ENCODE results near the gene FMOD. TPM values are rescaled to one million over a fixed set of nuclear protein-coding genes. Genes with fewer than 3 reads are reported as not detected.

The FMOD gene
- total RNA-seq, 4 donors from 2014 or later: 67.7 to 173 (median 111) TPM

DNA sequence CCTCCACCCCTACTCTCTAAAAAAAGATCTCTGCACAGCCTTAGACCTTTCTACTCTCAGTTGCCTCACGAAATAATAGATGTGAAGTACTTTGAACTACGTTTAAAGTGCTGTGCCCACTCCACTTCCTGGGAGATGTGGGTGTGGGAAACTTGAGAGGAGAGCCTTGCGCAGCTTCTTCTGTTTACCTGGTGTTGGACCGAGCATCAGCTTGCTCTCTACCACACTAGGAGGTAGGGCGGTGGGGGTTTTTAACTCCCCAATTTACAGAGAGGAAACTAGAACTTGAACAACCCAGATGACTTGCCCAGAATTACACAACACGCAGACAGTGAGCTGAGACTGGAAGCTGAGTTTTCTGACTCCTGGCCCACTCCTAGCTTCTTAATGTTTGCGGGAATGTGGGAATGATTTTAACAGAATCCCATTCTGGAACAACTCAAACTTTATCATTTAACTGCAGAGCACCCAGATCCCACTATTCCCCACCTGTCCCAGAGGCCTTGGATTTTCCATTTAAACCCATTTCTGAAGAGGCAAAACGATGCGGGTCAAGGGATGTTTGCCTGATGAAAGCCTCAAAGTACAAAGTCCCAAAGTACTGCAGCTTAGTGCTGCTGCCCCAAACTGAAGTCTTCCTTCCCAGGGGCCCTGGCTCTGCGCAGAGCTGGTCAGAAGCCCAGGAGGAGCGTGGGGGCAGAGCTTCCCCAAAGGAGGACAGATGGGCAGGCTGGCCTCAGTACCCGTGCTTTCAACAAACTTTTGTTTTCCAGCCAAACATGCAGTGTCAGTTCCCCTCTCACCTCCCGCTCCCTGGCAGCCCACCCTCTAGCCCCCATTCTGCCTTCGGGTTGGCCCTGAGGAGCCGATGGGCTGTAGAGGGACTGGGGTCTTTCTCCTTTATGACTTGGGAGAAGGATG lies 26.6 kb downstream of the FMOD start:
- peaks cover 81 to 89% of the 10 kb centered on the region in 2 donors for H3K4me1 ChIP-seq
- intact Hi-C loops (cut with DNase I): no loop called here
- DNase-seq: peak; percentile 48 to 71

DNA sequence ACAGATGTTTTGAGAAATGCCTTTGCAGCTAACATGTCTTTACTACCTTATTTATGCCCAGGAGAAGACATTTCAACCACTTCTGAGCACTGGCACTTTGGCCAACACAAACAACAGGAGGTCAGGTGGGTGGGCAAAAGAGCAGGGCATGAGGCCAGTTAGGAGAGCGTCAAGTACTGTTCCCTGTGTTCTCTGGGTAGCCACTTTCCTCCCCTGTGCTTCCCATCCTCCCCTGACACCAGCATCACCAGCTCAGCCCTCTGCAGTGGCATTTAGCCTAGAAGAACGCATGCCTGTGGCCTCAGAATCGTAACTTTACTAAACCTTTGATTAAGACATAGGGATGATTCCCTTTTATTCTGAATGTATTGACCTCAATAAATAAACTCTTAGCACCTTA lies 27.3 kb downstream of the FMOD start:
- TF ChIP-seq, protein P1, sequence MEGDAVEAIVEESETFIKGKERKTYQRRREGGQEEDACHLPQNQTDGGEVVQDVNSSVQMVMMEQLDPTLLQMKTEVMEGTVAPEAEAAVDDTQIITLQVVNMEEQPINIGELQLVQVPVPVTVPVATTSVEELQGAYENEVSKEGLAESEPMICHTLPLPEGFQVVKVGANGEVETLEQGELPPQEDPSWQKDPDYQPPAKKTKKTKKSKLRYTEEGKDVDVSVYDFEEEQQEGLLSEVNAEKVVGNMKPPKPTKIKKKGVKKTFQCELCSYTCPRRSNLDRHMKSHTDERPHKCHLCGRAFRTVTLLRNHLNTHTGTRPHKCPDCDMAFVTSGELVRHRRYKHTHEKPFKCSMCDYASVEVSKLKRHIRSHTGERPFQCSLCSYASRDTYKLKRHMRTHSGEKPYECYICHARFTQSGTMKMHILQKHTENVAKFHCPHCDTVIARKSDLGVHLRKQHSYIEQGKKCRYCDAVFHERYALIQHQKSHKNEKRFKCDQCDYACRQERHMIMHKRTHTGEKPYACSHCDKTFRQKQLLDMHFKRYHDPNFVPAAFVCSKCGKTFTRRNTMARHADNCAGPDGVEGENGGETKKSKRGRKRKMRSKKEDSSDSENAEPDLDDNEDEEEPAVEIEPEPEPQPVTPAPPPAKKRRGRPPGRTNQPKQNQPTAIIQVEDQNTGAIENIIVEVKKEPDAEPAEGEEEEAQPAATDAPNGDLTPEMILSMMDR (IDR thresholded peaks at IDR 0.05): no peak
- TF ChIP-seq POLR2A (IDR thresholded peaks at IDR 0.05): peak in 1 of 2 donors; percentile 34
- WGBS, 2 donors: 32 to 35% methylated on average over 3 of the region's 3 CpGs
- H3K4me3 ChIP-seq (replicated peaks in 1 of 3): no peak overlapping the region
- peaks cover 76 to 82% of the 10 kb centered on the region in 2 donors for H3K4me1 ChIP-seq
- no peaks in the 10 kb centered on the region for H3K27me3 ChIP-seq
- intact Hi-C loops (cut with DNase I): no loop called here
- H3K27ac ChIP-seq: peak overlapping the region; percentile 85 to 97 (median 93)
- H3K36me3 ChIP-seq: no peaks in the 10 kb centered on the region
- no peaks in the 10 kb centered on the region for H3K9me3 ChIP-seq
- peak; percentile 74 to 78 for DNase-seq

More for the DNA sequence above, 26.6 kb downstream of the FMOD start:
- Histone ChIP-seq H3K27me3 (no peaks in the 10 kb centered on the region), H3K9me3 (no peaks in the 10 kb centered on the region), H3K4me3 (replicated peaks in 1 of 3) (no peak overlapping the region), H3K27ac (peak overlapping the region; percentile 85 to 97 (median 93)), H3K36me3 (no peaks in the 10 kb centered on the region)
- 38 to 58% methylated on average over 9 to 15 of the region's 15 CpGs for WGBS, 2 donors
- no peak for TF ChIP-seq POLR2A (IDR thresholded peaks at IDR 0.05)
- TF ChIP-seq, protein P1 (IDR thresholded peaks at IDR 0.05): no peak

DNA sequence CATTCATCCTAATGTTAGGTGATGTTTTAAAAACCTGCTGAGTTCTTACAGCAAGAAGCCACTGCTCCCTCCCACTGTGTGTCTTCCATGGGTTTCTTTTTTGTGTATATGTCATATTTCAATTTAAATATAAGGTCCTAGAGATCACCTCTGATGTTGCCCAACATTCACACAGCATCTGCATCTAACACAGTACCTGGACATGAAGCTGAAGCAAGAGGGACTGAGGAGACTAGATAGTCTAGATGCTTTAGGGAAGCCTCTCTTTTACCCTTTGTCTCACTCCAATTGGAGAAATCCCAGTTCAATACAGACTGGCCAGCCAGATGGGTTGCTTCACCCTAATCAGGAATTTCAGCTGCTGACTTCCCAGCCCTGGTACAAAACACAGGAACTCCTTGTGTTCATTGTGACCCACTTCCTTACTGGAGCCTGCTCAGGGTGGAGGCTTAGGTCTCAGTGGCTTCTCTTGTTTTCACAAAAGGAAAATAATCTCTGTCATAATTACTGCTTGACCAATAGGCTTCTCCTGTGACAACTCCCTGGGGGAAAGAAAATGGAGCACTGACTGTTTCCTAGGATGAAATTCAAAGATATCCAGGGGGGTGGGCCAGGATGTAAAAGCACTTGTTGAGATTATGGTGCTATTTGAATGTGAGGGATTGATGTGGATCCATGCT lies 28.3 kb downstream of the FMOD start:
- Histone ChIP-seq H3K4me1 (peaks cover 69 to 74% of the 10 kb centered on the region in 2 donors), H3K9me3 (no peaks in the 10 kb centered on the region), H3K36me3 (no peaks in the 10 kb centered on the region), H3K27me3 (no peaks in the 10 kb centered on the region), H3K4me3 (replicated peaks in 1 of 3) (no peak overlapping the region), H3K27ac (peak overlapping the region; percentile 85 to 97 (median 93))
- intact Hi-C loops (cut with DNase I): no loop called here
- DNase-seq: peak in 1 of 2 donors; percentile 21
- TF ChIP-seq, protein P1 (IDR thresholded peaks at IDR 0.05): no peak
- peak in 1 of 2 donors; percentile 9 for TF ChIP-seq POLR2A (IDR thresholded peaks at IDR 0.05)

DNA sequence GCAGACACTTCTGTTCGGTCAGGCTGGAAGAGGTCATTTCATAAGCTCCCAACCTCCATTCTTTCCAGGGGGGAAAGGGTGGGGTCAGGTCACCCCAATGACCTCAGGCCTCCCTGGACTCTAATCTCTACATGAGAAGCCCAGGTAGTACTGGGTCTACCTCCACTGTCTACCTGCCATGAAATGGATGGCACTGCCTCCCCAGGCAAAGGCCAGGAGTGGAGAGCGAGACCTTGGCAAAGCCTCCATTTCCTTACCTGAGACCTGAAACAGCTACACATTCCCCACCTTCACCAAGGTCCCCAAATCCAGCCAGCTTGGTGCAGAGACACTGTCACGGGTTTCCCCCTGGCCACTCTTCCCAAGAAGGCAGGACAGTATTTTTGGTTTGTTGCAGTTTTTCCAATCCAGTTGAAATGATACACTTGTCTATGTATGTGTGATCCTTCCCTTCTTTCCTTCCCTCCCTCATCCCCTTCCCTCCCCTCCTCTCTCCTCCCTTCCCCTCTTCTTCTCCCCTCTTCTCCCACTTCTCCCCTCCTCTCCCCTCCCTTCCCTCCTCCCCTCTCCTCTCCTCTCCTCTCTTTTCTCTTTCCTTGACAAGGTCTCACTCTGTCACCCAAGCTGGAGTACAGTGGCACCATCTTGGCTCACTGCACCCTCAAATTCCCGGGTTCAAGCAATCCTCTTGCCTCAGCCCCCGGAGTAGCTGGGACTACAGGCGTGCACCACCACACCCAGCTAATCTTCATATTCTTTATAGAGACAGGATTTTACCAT lies 29.5 kb downstream of the FMOD start:
- H3K9me3 ChIP-seq: no peaks in the 10 kb centered on the region
- no peak overlapping the region for H3K4me3 ChIP-seq (replicated peaks in 1 of 3)
- H3K36me3 ChIP-seq: no peaks in the 10 kb centered on the region
- H3K27ac ChIP-seq: peak overlapping the region; percentile 33 to 97 (median 93)
- intact Hi-C loops (cut with DNase I): no loop called here
- H3K4me1 ChIP-seq: peaks cover 73 to 77% of the 10 kb centered on the region in 2 donors
- no peak for DNase-seq
- no peaks in the 10 kb centered on the region for H3K27me3 ChIP-seq
- 85 to 88% methylated on average over 6 of the region's 6 CpGs for WGBS, 2 donors
- TF ChIP-seq, protein P1 (IDR thresholded peaks at IDR 0.05): no peak
- no peak for TF ChIP-seq POLR2A (IDR thresholded peaks at IDR 0.05)

All from thyroid gland (tissue), 4 donors.